ENCODE results near the gene MYOC.
"Not testable (repeated sequence)": the region's sequence is repeated elsewhere in the genome, so short reads cannot be mapped to it uniquely, and the experiment has no call there.

MYOC gene

GRCh38 chr1:171616586-171616985, 35.9 kb downstream of the MYOC start:
- DNase-seq (ENCODE audit: low read depth, low spot score), result no peak
- no peak overlapping the region for H3K4me3 ChIP-seq (ENCODE audit: low read length)

- H3K4me3 ChIP-seq (ENCODE audit: low read length); DNase-seq (ENCODE audit: low read depth, low spot score): not testable (repeated sequence)
Observed at GRCh38 chr1:171615122-171615906, 37.2 kb downstream of the MYOC start.

- DNase-seq (ENCODE audit: low read depth, low spot score), result no peak
- H3K4me3 ChIP-seq (ENCODE audit: low read length), result no peak overlapping the region
Observed at GRCh38 chr1:171613282-171613681, 39.2 kb downstream of the MYOC start.

GRCh38 chr1:171611306-171611705, 41.2 kb downstream of the MYOC start:
- no peak for DNase-seq (ENCODE audit: low read depth, low spot score)
- H3K4me3 ChIP-seq (ENCODE audit: low read length), result no peak overlapping the region

GRCh38 chr1:171610385-171610784, 42.1 kb downstream of the MYOC start:
- no peak overlapping the region for H3K4me3 ChIP-seq (ENCODE audit: low read length)
- DNase-seq (ENCODE audit: low read depth, low spot score), result no peak

- no peak for DNase-seq (ENCODE audit: low read depth, low spot score)
- no peak overlapping the region for H3K4me3 ChIP-seq (ENCODE audit: low read length)
Observed at GRCh38 chr1:171606402-171606941, 46.0 kb downstream of the MYOC start.

GRCh38 chr1:171603042-171603441, 49.4 kb downstream of the MYOC start:
- not testable (repeated sequence) for DNase-seq (ENCODE audit: low read depth, low spot score); H3K4me3 ChIP-seq (ENCODE audit: low read length)

- no peak overlapping the region for H3K4me3 ChIP-seq (ENCODE audit: low read length)
- no peak for DNase-seq (ENCODE audit: low read depth, low spot score)
Observed at GRCh38 chr1:171600862-171601261, 51.6 kb downstream of the MYOC start.

- H3K4me3 ChIP-seq (ENCODE audit: low read length), result not testable (repeated sequence)
Observed at GRCh38 chr1:171600310-171600709, 52.2 kb downstream of the MYOC start.

GRCh38 chr1:171597203-171597602, 55.3 kb downstream of the MYOC start:
- no peak overlapping the region for H3K4me3 ChIP-seq (ENCODE audit: low read length)
- DNase-seq (ENCODE audit: low read depth, low spot score), result no peak

More at GRCh38 chr1:171600310-171600709, 52.2 kb downstream of the MYOC start:
- DNase-seq (ENCODE audit: low read depth, low spot score), result not testable (repeated sequence)

- no peak overlapping the region for H3K4me3 ChIP-seq (ENCODE audit: low read length)
- no peak for DNase-seq (ENCODE audit: low read depth, low spot score)
Observed at GRCh38 chr1:171596705-171597104, 55.8 kb downstream of the MYOC start.

- no peak overlapping the region for H3K4me3 ChIP-seq (ENCODE audit: low read length)
- no peak for DNase-seq (ENCODE audit: low read depth, low spot score)
Observed at GRCh38 chr1:171596119-171596518, 56.4 kb downstream of the MYOC start.

GRCh38 chr1:171595324-171595723, 57.2 kb downstream of the MYOC start:
- H3K4me3 ChIP-seq (ENCODE audit: low read length), result no peak overlapping the region
- no peak for DNase-seq (ENCODE audit: low read depth, low spot score)

- DNase-seq (ENCODE audit: low read depth, low spot score), result no peak
- H3K4me3 ChIP-seq (ENCODE audit: low read length), result no peak overlapping the region
Observed at GRCh38 chr1:171590022-171590421, 62.5 kb downstream of the MYOC start.

- no peak for DNase-seq (ENCODE audit: low read depth, low spot score)
- no peak overlapping the region for H3K4me3 ChIP-seq (ENCODE audit: low read length)
Observed at GRCh38 chr1:171588230-171588629, 64.3 kb downstream of the MYOC start.

- no peak for DNase-seq (ENCODE audit: low read depth, low spot score)
- H3K4me3 ChIP-seq (ENCODE audit: low read length), result no peak overlapping the region
Observed at GRCh38 chr1:171585715-171586114, 66.8 kb downstream of the MYOC start.

All from Jurkat, Clone E6-1 (cell line).